Measurements from ENCODE around the gene SKP1.

- no peak for TF ChIP-seq CTCF (IDR thresholded peaks at IDR 0.05; ENCODE audit: low read length)
- no peak for TF ChIP-seq EZH2 (optimal IDR thresholded peaks at IDR 0.05; ENCODE audit: low read depth, low read length)
Measured at GRCh38 chr5:134139377-134139851, 37.3 kb downstream of the SKP1 start.

All from MM.1S (cell line).